GM18511 (cell line): ENCODE measurements around the gene CDRT15L2.
"Not testable (repeated sequence)": the region's sequence is repeated elsewhere in the genome, so short reads cannot be mapped to it uniquely, and the experiment has no call there.

Experiments used
- ATAC-seq: cut with Tn5 transposase; IDR thresholded peaks from one replicate; pipeline ENCODE4 v1.9.1; 2021; ENCODE audit warnings: mild to moderate bottlenecking, moderate library complexity; ENCODE audit not compliant: unreplicated experiment

CDRT15L2 gene

DNA sequence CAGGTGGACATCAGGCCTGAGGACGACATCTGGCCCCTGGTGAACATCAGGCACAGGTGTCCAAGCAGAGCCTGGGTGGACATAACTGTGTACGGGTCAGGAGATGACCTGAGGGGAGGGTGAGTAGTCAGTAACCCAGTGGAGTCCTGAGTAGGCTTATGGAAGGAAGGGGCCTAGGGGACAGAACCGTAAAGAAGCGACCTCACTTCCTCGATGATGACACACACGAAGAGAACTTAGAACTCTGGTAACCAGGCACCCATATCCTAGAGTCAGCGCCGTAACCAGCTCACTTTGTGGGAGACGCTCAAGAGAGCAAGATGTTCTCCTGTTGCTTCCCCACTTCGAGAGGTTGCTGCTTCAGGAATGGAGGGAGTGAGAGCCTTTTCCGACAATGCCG is at the start of gene CDRT15L2:
Gene CDRT15L2, plus strand, starts transcription at position 301 of the 400 bp plus-strand sequence. Its CDS starts 20 bp downstream, at position 321.
- ATAC-seq = not testable (repeated sequence)

- not testable (repeated sequence) for ATAC-seq
These were observed 49.4 kb upstream of the CDRT15L2 start for GRCh38 chr17:20530104-20530503.

DNA sequence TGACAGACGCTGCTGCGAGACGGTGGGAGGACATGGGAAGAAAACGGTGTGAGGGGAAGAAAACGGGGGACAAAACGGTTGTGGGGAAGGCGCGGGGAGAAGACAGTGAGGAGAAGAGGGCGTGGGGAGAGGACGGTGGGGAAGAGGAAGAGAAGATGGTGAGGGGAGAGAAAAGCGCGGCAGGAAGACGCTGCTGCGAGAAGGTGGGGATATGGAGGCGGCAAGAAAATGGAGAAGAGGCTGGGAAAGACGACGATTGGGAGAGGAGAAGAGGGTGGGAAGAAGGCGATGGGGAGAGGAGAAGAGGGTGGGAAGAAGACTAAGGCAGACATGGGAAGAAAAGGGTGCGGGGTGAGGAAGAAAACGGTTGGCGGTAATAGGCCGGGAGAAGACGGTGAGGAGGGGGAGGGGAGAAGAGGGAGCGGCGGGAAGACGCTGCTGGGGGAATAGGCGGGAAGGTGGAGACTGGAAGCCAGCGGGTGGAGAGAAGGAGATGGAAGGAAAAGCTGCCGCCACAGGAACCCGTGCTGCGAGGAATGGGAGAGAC is 46.9 kb upstream of the CDRT15L2 start:
- not testable (repeated sequence) for ATAC-seq

GRCh38 chr17:20533206-20533605 is 46.3 kb upstream of the CDRT15L2 start:
- ATAC-seq = not testable (repeated sequence)

- not testable (repeated sequence) for ATAC-seq
These were observed 44.6 kb upstream of the CDRT15L2 start for GRCh38 chr17:20534711-20535550.

GRCh38 chr17:20540414-20540813 is 39.1 kb upstream of the CDRT15L2 start:
- peak; percentile 98 for ATAC-seq

- ATAC-seq = peak; percentile 15
These were observed 38.7 kb upstream of the CDRT15L2 start for GRCh38 chr17:20540865-20541264.

- not testable (repeated sequence) for ATAC-seq
These were observed 37.5 kb upstream of the CDRT15L2 start for GRCh38 chr17:20541853-20542546.

DNA sequence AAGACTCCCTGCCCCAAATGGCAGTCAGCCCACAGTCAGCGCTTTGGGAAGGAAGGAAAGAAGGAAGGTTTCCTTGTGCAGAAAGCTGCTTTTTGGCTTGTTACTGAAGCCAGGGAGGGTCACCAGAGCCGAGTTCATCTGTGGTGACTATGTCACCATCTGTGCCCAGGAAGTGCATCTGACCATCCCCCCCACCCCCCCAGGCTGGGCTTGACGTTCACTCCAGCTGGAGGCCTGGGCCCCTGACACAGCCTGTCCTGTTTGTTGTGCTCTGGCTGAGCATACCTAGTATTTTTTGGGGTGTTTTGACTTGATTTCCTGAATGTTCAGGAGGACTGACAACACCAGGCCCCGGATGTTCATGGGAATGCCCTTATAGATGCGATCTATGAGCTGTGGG is 31.6 kb upstream of the CDRT15L2 start:
- not testable (repeated sequence) for ATAC-seq

DNA sequence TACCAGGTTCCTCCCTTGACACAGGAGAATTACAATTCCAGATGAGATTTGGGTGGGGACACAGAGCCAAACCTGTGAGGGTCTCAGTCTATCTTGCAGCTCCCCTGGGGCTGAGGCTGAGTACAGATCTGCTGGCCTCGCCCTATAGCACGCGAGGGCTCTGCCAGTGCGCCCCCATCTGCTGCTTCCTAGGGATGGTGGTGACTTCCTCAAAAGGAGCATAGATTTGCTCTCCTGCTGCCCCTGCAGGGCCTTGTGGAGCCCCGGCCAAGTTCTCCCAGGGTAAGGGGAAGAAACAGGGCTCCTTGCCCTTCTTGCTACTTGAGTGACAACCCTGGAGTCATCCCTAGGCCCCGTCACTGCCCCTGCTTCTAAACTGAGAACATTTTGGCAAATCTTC is 26.6 kb upstream of the CDRT15L2 start:
- ATAC-seq = not testable (repeated sequence)

DNA sequence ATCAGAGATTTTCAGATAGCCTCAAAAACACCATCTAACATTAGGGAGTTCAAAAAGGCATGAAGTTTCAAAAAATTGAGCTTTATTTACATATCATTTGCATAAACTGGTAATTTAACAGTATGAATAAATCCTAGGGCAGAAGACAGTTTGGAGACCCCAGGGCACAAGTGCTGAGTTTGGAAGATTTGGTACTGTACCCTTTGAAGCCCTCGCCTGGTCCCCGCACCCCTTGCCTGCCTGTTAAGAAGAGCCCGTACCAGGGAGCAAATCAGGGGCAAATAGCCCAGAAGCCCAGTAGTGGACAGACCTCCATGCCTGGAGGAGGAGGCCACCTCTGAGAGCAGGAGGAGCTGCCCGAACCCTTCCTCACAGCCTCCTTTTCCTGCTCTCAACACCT is 24.8 kb upstream of the CDRT15L2 start:
- ATAC-seq = not testable (repeated sequence)

DNA sequence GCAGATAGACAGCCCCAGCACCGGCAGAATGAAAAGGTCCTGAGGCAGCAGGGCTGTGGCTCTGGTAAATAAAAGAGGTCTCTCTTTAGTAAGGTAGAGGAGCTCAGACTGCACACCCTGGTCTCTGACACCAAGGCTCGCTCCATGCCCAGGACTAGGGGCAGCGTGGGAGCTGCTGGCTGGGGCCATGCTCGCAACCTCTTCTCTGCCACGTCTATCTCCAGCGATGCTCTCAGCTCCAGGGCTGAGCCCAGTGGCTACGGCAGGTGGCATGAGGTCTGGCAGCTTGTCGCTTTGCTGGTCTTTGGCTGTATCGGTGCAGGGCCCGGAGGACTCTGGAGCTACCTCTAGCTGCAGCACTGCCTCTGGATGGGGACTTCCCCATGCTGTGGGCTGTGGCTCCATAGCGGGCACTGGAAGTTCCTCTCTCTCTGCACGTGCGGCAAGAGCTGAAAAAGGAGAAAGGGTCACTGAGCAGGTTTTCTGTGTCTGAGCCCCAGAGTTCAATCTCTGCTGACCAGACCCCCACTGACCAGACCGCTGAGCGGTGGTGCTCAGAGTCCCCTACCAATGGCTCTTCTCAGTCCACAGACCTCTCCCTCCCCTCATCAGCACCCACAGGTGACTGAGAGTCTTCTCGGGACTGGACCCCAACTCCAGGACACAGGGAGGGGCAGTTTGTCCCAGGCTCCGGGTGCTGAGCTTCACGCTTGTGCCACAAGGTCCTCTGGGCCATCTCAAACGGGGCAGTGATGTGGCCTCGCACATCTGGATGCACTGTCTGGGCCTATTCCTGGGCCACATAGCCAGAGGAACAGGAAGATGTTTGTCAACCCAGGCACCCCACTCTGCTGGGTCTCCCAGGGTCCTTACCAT is 24.2 kb upstream of the CDRT15L2 start:
- ATAC-seq = not testable (repeated sequence)

DNA sequence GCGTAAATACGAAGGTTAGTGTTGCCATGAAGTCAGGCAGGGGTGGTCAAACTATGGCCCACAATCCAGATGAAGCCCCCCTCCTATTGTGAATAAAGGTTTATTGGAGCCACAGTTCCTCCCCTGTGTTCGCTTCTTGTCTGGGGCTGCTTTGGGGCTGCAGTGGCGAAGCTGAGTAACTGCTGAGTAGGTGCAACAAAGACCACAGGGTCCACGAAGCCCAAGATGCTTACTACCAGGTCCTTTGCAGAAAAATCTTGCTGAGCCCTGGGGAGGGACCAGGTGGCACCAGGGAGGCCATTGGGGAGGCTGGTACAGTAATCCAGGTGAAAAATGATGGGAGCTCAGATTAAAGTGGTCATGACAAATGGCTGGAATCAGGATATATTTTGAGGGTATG is 21.4 kb upstream of the CDRT15L2 start:
- ATAC-seq = not testable (repeated sequence)

GRCh38 chr17:20559018-20559417 is 20.5 kb upstream of the CDRT15L2 start:
- ATAC-seq = not testable (repeated sequence)

GRCh38 chr17:20562587-20562986 is 16.9 kb upstream of the CDRT15L2 start:
- no peak for ATAC-seq

DNA sequence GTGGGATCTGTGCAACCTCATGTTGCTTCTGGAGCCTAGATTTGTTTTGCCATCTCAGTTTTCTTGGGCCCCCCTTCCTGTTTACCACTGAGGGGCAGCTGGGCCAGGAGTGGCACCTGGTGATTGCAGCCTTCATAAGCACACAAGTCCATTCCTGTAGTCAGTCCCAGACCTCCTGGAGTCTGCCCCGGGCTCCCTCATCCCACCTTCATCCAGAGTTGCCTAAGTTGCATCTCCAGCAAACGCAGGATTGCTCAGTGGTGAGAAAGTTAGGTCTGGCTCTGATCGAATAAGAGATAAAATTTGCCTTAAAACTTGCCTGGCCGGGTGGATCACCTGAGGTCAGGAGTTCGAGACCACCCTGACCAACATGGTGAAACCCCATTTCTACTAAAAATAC is 14.3 kb upstream of the CDRT15L2 start:
- not testable (repeated sequence) for ATAC-seq

DNA sequence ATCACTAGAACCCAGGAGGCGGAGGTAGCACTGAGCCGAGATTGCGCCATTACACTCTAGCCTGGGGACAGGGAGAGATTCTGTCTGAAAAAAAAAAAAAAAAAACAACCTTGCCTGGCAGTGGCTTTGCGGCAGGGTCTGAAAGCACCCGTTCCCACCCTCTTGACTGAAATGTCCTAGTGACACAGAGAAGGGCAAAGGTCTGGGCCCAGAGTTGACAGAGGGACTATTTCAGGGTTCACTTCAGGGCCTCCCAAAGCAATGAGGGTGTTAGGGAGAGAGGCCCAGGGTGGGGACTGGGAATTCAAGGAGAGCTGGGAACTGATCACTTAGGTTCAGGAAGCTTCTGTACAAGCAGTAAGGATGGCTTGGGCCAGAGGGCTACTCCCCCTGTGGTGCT is 13.8 kb upstream of the CDRT15L2 start:
- ATAC-seq = no peak

DNA sequence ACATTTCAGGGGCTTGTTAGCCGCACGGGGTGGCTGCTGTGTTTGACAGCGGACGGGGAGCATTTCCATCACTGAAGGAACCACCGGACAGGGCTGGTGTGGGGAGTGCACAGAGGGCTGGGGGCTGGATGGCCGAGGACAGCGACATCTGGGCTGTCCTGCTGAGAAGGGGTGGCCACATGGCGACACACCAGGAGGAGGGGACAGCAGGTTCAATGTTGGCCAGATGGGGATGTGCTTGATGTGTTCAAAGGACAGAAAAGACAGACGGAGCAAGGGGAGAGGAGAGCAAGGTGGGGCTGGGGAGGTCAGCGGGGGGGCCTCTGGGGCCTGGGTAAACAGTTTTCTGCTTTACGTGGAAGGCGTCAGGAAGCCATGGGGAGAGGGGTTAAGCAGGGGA is 12.8 kb upstream of the CDRT15L2 start:
- ATAC-seq = not testable (repeated sequence)

DNA sequence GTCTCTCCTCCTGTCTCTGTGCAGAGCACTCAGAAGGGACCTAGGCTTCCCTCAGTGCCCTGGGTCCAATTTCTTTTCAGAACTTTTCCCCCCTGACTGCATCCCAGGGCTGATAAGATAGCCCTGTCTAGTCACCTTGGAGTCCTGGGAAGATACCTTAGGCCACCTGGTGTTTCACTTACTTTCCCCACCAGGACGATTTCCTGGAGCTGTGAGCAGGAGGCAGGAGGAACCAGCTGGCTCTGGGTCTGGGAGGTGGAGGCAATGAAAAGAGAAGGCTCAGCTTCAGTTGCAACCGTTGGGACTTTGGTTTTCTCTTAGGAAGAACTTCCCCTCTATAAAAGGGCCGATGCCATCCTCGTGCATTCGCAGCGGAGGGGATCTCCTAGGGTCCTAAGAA is 12.1 kb upstream of the CDRT15L2 start:
- ATAC-seq = not testable (repeated sequence)

DNA sequence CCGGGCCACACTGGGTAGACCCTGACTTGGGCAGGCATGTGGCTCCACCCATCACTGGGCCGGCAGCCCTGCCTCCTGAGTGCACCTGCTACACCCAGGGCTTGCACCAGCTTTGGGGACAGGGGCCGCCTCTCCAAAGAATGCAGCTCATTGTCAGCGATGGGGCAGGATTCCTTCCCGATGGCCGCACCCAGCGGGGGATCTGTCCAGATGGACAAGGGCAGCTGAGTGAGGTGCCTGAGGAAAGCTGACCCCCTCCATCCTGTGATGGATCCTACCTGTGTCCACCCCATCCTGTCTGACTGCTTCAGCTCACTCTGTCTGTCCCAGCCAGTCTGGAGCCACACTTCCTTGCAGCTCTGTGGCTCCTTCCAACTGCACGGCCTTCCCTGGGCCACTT is 10.9 kb upstream of the CDRT15L2 start:
- not testable (repeated sequence) for ATAC-seq

DNA sequence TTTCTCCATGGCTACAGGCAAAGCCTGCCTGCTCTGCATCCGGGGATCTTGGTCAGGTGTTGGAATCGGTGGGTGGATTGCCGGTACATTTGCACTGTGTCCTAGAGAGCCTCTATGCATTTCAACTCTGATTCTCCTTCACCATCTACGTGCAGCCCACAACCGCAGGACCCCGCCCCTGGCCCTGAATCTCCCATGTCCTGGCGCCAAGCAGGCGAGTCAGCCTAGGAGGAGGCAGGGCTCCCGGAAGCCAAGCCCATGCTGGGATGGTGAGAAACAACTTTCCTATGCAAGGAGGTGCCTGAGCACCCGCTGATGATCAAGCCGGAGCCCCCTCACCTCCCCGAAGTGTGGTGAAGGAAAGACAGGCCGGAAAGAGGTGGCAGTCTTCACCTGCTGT is 7.9 kb upstream of the CDRT15L2 start:
- not testable (repeated sequence) for ATAC-seq
